CD4-positive, alpha-beta T cell treated with Interleukin-17A for 4 hours (primary cell): ENCODE data around the gene CDYL2.
A peak's percentile ranks its signal among the peaks of the same experiment; 100 is the strongest.
"Not testable (repeated sequence)": the region's sequence is repeated elsewhere in the genome, so short reads cannot be mapped to it uniquely, and the experiment has no call there.

ENCODE experiments used
- DNase-seq: peaks from one replicate; pipeline ENCODE4 v3.0.0-alpha.2; 2020; ENCODE audit warnings: mixed read lengths

CDYL2 gene

GRCh38 chr16:80667925-80668324 lies 136.5 kb downstream of the CDYL2 start:
- no peak for DNase-seq

GRCh38 chr16:80667251-80667560 lies 137.2 kb downstream of the CDYL2 start:
- DNase-seq, result no peak

GRCh38 chr16:80666378-80667250 lies 137.8 kb downstream of the CDYL2 start:
- no peak for DNase-seq

- DNase-seq, result no peak
These were observed 139.0 kb downstream of the CDYL2 start for GRCh38 chr16:80665356-80665755.

GRCh38 chr16:80664786-80665185 lies 139.6 kb downstream of the CDYL2 start:
- no peak for DNase-seq

GRCh38 chr16:80664226-80664625 lies 140.2 kb downstream of the CDYL2 start:
- DNase-seq, result no peak

- no peak for DNase-seq
These were observed 141.3 kb downstream of the CDYL2 start for GRCh38 chr16:80663078-80663477.

GRCh38 chr16:80659865-80660264 lies 144.5 kb downstream of the CDYL2 start:
- DNase-seq, result no peak

- peak; percentile 45 for DNase-seq
These were observed 147.7 kb downstream of the CDYL2 start for GRCh38 chr16:80656711-80657150.

GRCh38 chr16:80656161-80656560 lies 148.2 kb downstream of the CDYL2 start:
- DNase-seq, result no peak

- DNase-seq, result no peak
These were observed 148.6 kb downstream of the CDYL2 start for GRCh38 chr16:80655751-80656150.

- DNase-seq, result no peak
These were observed 150.1 kb downstream of the CDYL2 start for GRCh38 chr16:80654094-80654862.

- DNase-seq, result no peak
These were observed 152.0 kb downstream of the CDYL2 start for GRCh38 chr16:80652441-80652840.

GRCh38 chr16:80650281-80650680 lies 154.1 kb downstream of the CDYL2 start:
- not testable (repeated sequence) for DNase-seq

- DNase-seq, result no peak
These were observed 164.1 kb downstream of the CDYL2 start for GRCh38 chr16:80640316-80640715.

- DNase-seq, result no peak
These were observed 164.8 kb downstream of the CDYL2 start for GRCh38 chr16:80639636-80640035.

- DNase-seq, result no peak
These were observed 166.8 kb downstream of the CDYL2 start for GRCh38 chr16:80637621-80638020.

GRCh38 chr16:80631581-80631980 lies 172.8 kb downstream of the CDYL2 start:
- DNase-seq, result no peak

GRCh38 chr16:80628254-80628653 lies 176.1 kb downstream of the CDYL2 start:
- DNase-seq, result no peak

GRCh38 chr16:80627108-80627507 lies 177.3 kb downstream of the CDYL2 start:
- DNase-seq, result no peak

- DNase-seq, result no peak
These were observed 181.0 kb downstream of the CDYL2 start for GRCh38 chr16:80623376-80623775.

- no peak for DNase-seq
These were observed 182.4 kb downstream of the CDYL2 start for GRCh38 chr16:80622007-80622406.

GRCh38 chr16:80620736-80621605 lies 183.4 kb downstream of the CDYL2 start:
- DNase-seq, result no peak
